CD8-positive, alpha-beta memory T cell (primary cell): ENCODE results near the gene CDK19. TPM values are rescaled to one million over a fixed set of nuclear protein-coding genes. Genes with fewer than 3 reads are reported as not detected.

Source experiments
- CTCF ChIA-PET: fragments of 350-600 bp; sonication (Branson Sonifier 250); formaldehyde crosslinking; loops from one replicate; lab custom pipeline; 2021; ENCODE audit warnings: antibody characterized with exemption; lab: Charles Lee
- POLR2A ChIA-PET: fragments of 350-600 bp; sonication (Branson Sonifier 250); formaldehyde crosslinking; loops from one replicate; lab custom pipeline; 2021; ENCODE audit warnings: antibody characterized with exemption; lab: Charles Lee
- DNase-seq, 5 donors: peaks; one replicate each; pipeline versions ENCODE4 v3.0.0 to v3.0.0-alpha.2; 2020 to 2022; ENCODE audit warnings: mixed read lengths in 1 of 5
- H3K27ac ChIP-seq: one replicate; pipeline ENCODE4 v1.7.0; 2013; ENCODE audit warnings: low read depth, mild to moderate bottlenecking, low read length, moderate library complexity
- H3K27me3 ChIP-seq: 2 replicates; pipeline ENCODE4 v1.7.0; 2013; ENCODE audit warnings: low read length, mild to moderate bottlenecking; ENCODE audit not compliant: insufficient read depth, poor library complexity, severe bottlenecking
- H3K36me3 ChIP-seq: 2 replicates; pipeline ENCODE4 v1.7.0; 2013; ENCODE audit warnings: mild to moderate bottlenecking, low read length, moderate library complexity; ENCODE audit not compliant: insufficient read depth
- H3K4me1 ChIP-seq: 2 replicates; pipeline ENCODE4 v1.7.0; 2013; ENCODE audit warnings: mild to moderate bottlenecking, low read length, moderate library complexity; ENCODE audit not compliant: insufficient read depth
- H3K4me3 ChIP-seq: 2 replicates; pipeline ENCODE4 v1.7.0; 2013; ENCODE audit warnings: mild to moderate bottlenecking, low read length
- H3K9me3 ChIP-seq: 2 replicates; pipeline ENCODE4 v1.7.0; 2013; ENCODE audit warnings: mild to moderate bottlenecking, low read length
- H3K27ac Mint-ChIP-seq, 8 donors: one replicate each; pipeline ENCODE4 v1.8.0; 2020 to 2021; ENCODE audit warnings: mixed read lengths in 8 of 8, mild to moderate bottlenecking in 6 of 8, inconsistent platforms in 3 of 8, moderate library complexity in 3 of 8
- H3K27me3 Mint-ChIP-seq, 2 donors: one replicate each; pipeline ENCODE4 v1.8.0; 2020 to 2021; ENCODE audit warnings: mixed read lengths in 2 of 2, mild to moderate bottlenecking in 1 of 2, moderate library complexity in 1 of 2
- H3K36me3 Mint-ChIP-seq, 3 donors: one replicate each; pipeline ENCODE4 v1.8.0; 2020 to 2021; ENCODE audit warnings: mixed read lengths in 3 of 3, inconsistent platforms in 1 of 3, mild to moderate bottlenecking in 1 of 3
- H3K4me1 Mint-ChIP-seq, 3 donors: one replicate each; pipeline ENCODE4 v1.8.0; 2020 to 2021; ENCODE audit warnings: mixed read lengths in 3 of 3, inconsistent platforms in 1 of 3, mild to moderate bottlenecking in 1 of 3
- H3K4me3 Mint-ChIP-seq, 7 donors: one replicate each; pipeline ENCODE4 v1.8.0; 2020 to 2021; ENCODE audit warnings: mixed read lengths in 7 of 7, mild to moderate bottlenecking in 6 of 7, moderate library complexity in 4 of 7, inconsistent platforms in 2 of 7
- H3K9me3 Mint-ChIP-seq, 5 donors: one replicate each; pipeline ENCODE4 v1.8.0; 2020 to 2022; ENCODE audit warnings: mixed read lengths in 5 of 5, mild to moderate bottlenecking in 3 of 5, moderate library complexity in 2 of 5, inconsistent platforms in 1 of 5
- polyA plus RNA-seq: library from polyadenylated mRNA; unstranded; fragments of 300-500 nt; fragmentation: Illumina TruSeq; gene quantifications from one replicate; pipeline ENCODE4 v1.2.3, GENCODE V29; 2021
- total RNA-seq, 2 experiments: library from RNA; stranded (reverse); gene quantifications; one replicate each; pipeline ENCODE4 v1.2.3, GENCODE V29; 2021

The CDK19 gene
- total and polyA plus RNA-seq, 3 experiments from 2014 or later = 2.1 to 9.1 (median 8.4) TPM

DNA sequence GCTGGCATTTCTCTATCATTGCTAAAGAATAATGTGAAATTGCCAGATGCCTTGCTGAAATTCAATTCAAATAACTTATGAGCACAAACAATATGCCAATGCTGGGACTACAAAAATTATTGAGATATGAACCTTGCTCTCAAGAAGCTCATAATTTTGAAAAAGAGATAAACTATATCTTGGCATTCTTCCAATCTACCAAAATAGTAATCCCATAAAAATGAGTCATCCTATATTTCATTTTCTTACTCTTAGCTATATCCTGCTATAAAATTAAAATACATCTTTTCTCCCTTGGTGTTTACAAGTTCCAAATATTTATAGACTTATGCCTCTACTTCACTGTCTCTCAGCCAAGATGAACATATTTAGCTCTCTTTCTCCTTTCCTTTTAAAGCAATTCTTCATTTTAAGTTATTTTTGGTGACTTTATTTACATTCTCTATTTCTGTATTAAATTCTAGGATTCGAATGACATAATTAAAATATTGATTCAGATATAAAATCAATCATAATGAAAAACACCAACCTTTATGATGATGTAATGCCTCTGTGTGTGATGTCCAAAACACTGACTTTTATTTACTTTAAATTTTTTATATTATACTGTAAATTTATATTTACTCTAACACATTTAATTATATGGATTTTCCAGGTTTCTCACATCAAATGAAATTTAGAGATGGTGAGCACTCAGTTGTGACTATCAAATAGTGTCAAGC lies 152.6 kb downstream of the CDK19 start:
- POLR2A ChIA-PET = no interaction called here
- no peak overlapping the region for H3K27ac ChIP-seq
- H3K9me3 Mint-ChIP-seq = no peaks in the 10 kb centered on the region
- H3K27me3 Mint-ChIP-seq = peaks cover 0 to 1% of the 10 kb centered on the region in 2 donors
- peaks cover 0 to 3% (median 0%) of the 10 kb centered on the region in 3 donors for H3K4me1 Mint-ChIP-seq
- no peaks in the 10 kb centered on the region for H3K36me3 ChIP-seq
- CTCF ChIA-PET = interaction anchor here (0.9 kb wide), 1 partner anchor 11 kb away, joined by 3 read pairs; no protein-coding TSS in a partner anchor
- peaks cover 0 to 27% (median 13%) of the 10 kb centered on the region in 3 donors for H3K36me3 Mint-ChIP-seq
- H3K27ac Mint-ChIP-seq = no peak overlapping the region
- no peaks in the 10 kb centered on the region for H3K9me3 ChIP-seq
- H3K4me3 Mint-ChIP-seq = no peak overlapping the region
- no peak for DNase-seq
- H3K4me1 ChIP-seq = no peaks in the 10 kb centered on the region
- H3K27me3 ChIP-seq = no peaks in the 10 kb centered on the region
- H3K4me3 ChIP-seq = no peak overlapping the region

DNA sequence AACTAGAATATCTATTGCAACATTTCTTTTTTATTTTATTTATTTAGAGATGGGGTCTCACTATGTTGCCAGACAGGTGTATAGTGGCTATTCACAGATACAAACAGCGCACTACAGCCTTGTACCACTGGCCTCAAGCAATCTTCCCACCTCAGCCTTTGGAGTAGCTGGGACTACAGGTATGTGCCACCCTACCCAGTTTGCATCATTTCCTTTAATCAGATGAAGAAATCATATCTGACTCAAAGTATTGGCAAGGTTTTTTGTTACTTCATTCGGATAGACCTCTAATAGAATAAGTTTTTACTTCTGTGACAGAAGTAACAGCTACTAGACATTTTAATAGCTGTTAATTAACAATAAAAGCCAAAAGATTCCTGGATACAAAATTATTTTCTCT lies 153.9 kb downstream of the CDK19 start:
- CTCF ChIA-PET = no interaction called here
- Histone ChIP-seq H3K9me3 (no peaks in the 10 kb centered on the region), H3K36me3 (no peaks in the 10 kb centered on the region), H3K4me1 (no peaks in the 10 kb centered on the region), H3K27ac (no peak overlapping the region), H3K4me3 (no peak overlapping the region), H3K27me3 (no peaks in the 10 kb centered on the region)
- no peak overlapping the region for H3K4me3 Mint-ChIP-seq
- peaks cover 0 to 3% (median 0%) of the 10 kb centered on the region in 3 donors for H3K4me1 Mint-ChIP-seq
- H3K9me3 Mint-ChIP-seq = no peaks in the 10 kb centered on the region
- no peak for DNase-seq
- H3K27me3 Mint-ChIP-seq = peaks cover 0 to 1% of the 10 kb centered on the region in 2 donors
- peaks cover 0 to 25% (median 13%) of the 10 kb centered on the region in 3 donors for H3K36me3 Mint-ChIP-seq
- POLR2A ChIA-PET = no interaction called here
- H3K27ac Mint-ChIP-seq = no peak overlapping the region

GRCh38 chr6:110660066-110660655 lies 155.1 kb downstream of the CDK19 start:
- Histone ChIP-seq H3K36me3 (no peaks in the 10 kb centered on the region), H3K9me3 (no peaks in the 10 kb centered on the region), H3K27ac (no peak overlapping the region), H3K4me1 (no peaks in the 10 kb centered on the region), H3K4me3 (no peak overlapping the region), H3K27me3 (no peaks in the 10 kb centered on the region)
- ChIA-PET POLR2A (no interaction called here), CTCF (no interaction called here)
- Mint-ChIP-seq H3K4me3 (no peak overlapping the region), H3K4me1 (peaks cover 0 to 4% (median 2%) of the 10 kb centered on the region in 3 donors), H3K36me3 (peaks cover 4 to 26% (median 15%) of the 10 kb centered on the region in 3 donors), H3K27ac (peak overlapping the region in 1 of 8 donors; percentile 16), H3K9me3 (no peaks in the 10 kb centered on the region), H3K27me3 (peaks cover 0 to 1% of the 10 kb centered on the region in 2 donors)
- DNase-seq = no peak

GRCh38 chr6:110658631-110659211 lies 156.5 kb downstream of the CDK19 start:
- Mint-ChIP-seq H3K9me3 (no peaks in the 10 kb centered on the region), H3K4me3 (no peak overlapping the region), H3K27me3 (peaks cover 0 to 1% of the 10 kb centered on the region in 2 donors), H3K27ac (peak overlapping the region in 2 of 8 donors; percentile 12 to 19), H3K36me3 (peaks cover 4 to 18% (median 7%) of the 10 kb centered on the region in 3 donors), H3K4me1 (peaks cover 0 to 10% (median 5%) of the 10 kb centered on the region in 3 donors)
- POLR2A ChIA-PET = no interaction called here
- CTCF ChIA-PET = no interaction called here
- no peak for DNase-seq
- Histone ChIP-seq H3K4me3 (no peak overlapping the region), H3K9me3 (no peaks in the 10 kb centered on the region), H3K4me1 (no peaks in the 10 kb centered on the region), H3K27me3 (no peaks in the 10 kb centered on the region), H3K36me3 (no peaks in the 10 kb centered on the region), H3K27ac (no peak overlapping the region)

DNA sequence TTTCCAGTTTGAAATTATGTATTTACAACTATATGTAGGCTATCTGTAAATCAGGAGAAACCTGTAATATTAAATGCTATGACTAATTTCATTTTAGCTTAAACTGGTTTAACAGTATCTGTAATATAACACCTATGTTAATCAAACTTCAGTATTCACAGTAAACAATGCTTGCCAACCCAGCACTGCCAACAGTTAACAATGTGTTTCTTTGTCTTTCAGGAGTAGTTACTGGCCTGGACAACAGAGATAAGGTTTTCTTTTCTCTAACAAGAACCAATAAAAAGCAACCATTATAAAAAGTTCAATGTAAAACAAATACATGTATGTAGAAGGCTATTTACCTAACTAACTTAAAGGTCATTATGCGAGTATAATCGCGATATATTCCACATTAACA lies 158.8 kb downstream of the CDK19 start:
- Histone ChIP-seq H3K27me3 (no peaks in the 10 kb centered on the region), H3K36me3 (no peaks in the 10 kb centered on the region), H3K27ac (no peak overlapping the region), H3K9me3 (no peaks in the 10 kb centered on the region), H3K4me1 (no peaks in the 10 kb centered on the region), H3K4me3 (no peak overlapping the region)
- ChIA-PET CTCF (no interaction called here), POLR2A (no interaction called here)
- H3K27me3 Mint-ChIP-seq = peaks cover 0 to 1% of the 10 kb centered on the region in 2 donors
- peaks cover 4 to 16% (median 7%) of the 10 kb centered on the region in 3 donors for H3K36me3 Mint-ChIP-seq
- no peak overlapping the region for H3K27ac Mint-ChIP-seq
- no peak for DNase-seq
- H3K9me3 Mint-ChIP-seq = no peaks in the 10 kb centered on the region
- H3K4me1 Mint-ChIP-seq = peaks cover 0 to 18% (median 14%) of the 10 kb centered on the region in 3 donors
- H3K4me3 Mint-ChIP-seq = no peak overlapping the region

- Histone ChIP-seq H3K4me3 (no peak overlapping the region), H3K27ac (no peak overlapping the region), H3K27me3 (no peaks in the 10 kb centered on the region), H3K9me3 (no peaks in the 10 kb centered on the region), H3K36me3 (no peaks in the 10 kb centered on the region), H3K4me1 (no peaks in the 10 kb centered on the region)
- Mint-ChIP-seq H3K4me1 (peaks cover 0 to 18% (median 14%) of the 10 kb centered on the region in 3 donors), H3K27me3 (peaks cover 0 to under 1% of the 10 kb centered on the region in 2 donors), H3K9me3 (no peaks in the 10 kb centered on the region), H3K36me3 (peaks cover 4 to 16% (median 7%) of the 10 kb centered on the region in 3 donors), H3K27ac (peak overlapping the region in 1 of 8 donors; percentile 42), H3K4me3 (no peak overlapping the region)
- ChIA-PET POLR2A (no interaction called here), CTCF (no interaction called here)
- no peak for DNase-seq
Measured at GRCh38 chr6:110655821-110656220, 159.4 kb downstream of the CDK19 start.

DNA sequence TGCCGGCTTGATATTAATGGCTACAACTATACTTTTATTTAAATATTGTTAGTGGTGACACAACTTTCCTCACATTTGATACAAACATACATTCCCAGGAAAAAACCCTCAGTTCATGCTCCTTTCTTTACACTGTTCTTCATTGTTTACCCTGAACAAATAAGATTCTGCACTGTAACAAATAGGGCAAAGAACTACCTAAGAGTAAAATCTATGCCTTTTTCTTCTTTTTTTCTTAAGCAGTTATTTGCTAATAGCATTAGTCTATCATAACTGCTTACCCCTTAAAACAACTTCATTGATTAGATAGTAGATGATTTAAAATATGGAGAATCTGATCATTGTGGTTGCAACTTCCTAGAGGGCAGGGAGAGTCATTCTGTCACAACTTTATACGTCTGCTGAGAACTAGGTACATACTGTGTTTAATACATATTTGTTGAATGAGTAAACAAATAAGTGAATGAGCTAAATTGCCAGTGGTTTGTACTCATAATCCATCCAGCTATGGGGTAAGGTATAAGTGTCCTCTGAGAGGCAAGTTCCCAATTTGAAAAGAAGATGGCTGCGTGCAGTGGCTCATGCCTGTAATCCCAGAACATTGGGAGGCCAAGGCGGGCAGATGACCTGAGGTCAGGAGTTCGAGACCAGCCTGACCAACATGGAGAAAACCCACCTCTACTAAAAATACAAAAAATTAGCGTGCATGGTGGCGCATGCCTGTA lies 161.0 kb downstream of the CDK19 start:
- no peaks in the 10 kb centered on the region for H3K27me3 ChIP-seq
- no peaks in the 10 kb centered on the region for H3K27me3 Mint-ChIP-seq
- no peaks in the 10 kb centered on the region for H3K9me3 Mint-ChIP-seq
- H3K4me3 ChIP-seq = no peak overlapping the region
- no peaks in the 10 kb centered on the region for H3K4me1 ChIP-seq
- no peak overlapping the region for H3K4me3 Mint-ChIP-seq
- peaks cover 4 to 10% (median 6%) of the 10 kb centered on the region in 3 donors for H3K36me3 Mint-ChIP-seq
- no peaks in the 10 kb centered on the region for H3K36me3 ChIP-seq
- no peak overlapping the region for H3K27ac ChIP-seq
- ChIA-PET POLR2A (interaction anchor here (1.0 to 1.1 kb wide), 2 partner anchors 11 to 22 kb away, joined by 3 read pairs; no protein-coding TSS in a partner anchor), CTCF (no interaction called here)
- peak overlapping the region in 4 of 8 donors; percentile 18 to 58 (median 35) for H3K27ac Mint-ChIP-seq
- H3K4me1 Mint-ChIP-seq = peaks cover 0 to 18% (median 14%) of the 10 kb centered on the region in 3 donors
- no peaks in the 10 kb centered on the region for H3K9me3 ChIP-seq
- DNase-seq = no peak
